A549 (cell line): ENCODE data around the gene MTOR. TPM values are rescaled to one million over a fixed set of nuclear protein-coding genes. Genes with fewer than 3 reads are reported as not detected.

Experiments used
- ATAC-seq, 2 experiments: fragments of 200-7000 bp in 1 of 2; fragments of >200 bp in 1 of 2; cut with Nextera tagmentation in 1 of 2; cut with Tn5 transposase in 1 of 2; 3 replicates each; pipeline versions ENCODE4 v1.8.0 to v1.9.1; 2018 to 2020; ENCODE audit warnings: mild to moderate bottlenecking in 1 of 2, moderate library complexity in 1 of 2
- CTCF ChIA-PET: fragments of 300-600 bp; sonication (Branson Sonifier 250); formaldehyde crosslinking; extraction: SDS; loops from one replicate; lab custom pipeline; 2021; ENCODE audit warnings: antibody characterized with exemption, inconsistent platforms; lab: Yijun Ruan, JAX
- POLR2A ChIA-PET: fragments of 350-600 bp; formaldehyde crosslinking; extraction: SDS; loops from one replicate; lab custom pipeline; 2021; ENCODE audit warnings: antibody characterized with exemption, inconsistent platforms; lab: Yijun Ruan, JAX
- DNase-seq, 2 experiments: peaks; one replicate each; pipeline versions ENCODE4 v3.0.0 to v3.0.0-alpha.2; 2011 to 2016; ENCODE audit warnings: low read depth in 1 of 2, low spot score in 1 of 2
- FAIRE-seq: peaks from 2 replicates; lab custom pipeline; 2011; peaks lifted over from hg19 to GRCh38; lab: Jason Lieb, UNC
- H3K27ac ChIP-seq, 2 experiments: fragments of >200 bp; sonication (Bioruptor Twin); formaldehyde crosslinking; 3 replicates each; pipeline ENCODE4 v1.5.1; 2016 to 2017
- H3K4me1 ChIP-seq: fragments of >200 bp; sonication (Bioruptor Twin); formaldehyde crosslinking; 3 replicates; pipeline ENCODE4 v1.6.1; 2016
- H3K4me2 ChIP-seq: fragments of >200 bp; sonication (Bioruptor Twin); formaldehyde crosslinking; 3 replicates; pipeline ENCODE4 v1.6.1; 2016
- H3K4me3 ChIP-seq: fragments of >200 bp; sonication (Bioruptor Twin); formaldehyde crosslinking; 3 replicates; pipeline ENCODE4 v1.5.1; 2016
- H3K9me3 ChIP-seq: fragments of >200 bp; sonication (Bioruptor Twin); formaldehyde crosslinking; 3 replicates; pipeline ENCODE4 v1.6.1; 2016
- CBX8 ChIP-seq: fragments of 200-600 bp; sonication (generic); IDR thresholded peaks from 2 replicates; pipeline ENCODE4 v1.6.1; 2016
- CHD2 ChIP-seq: fragments of 150-350 bp; IDR thresholded peaks from 2 replicates; pipeline ENCODE4 v1.6.1; 2014; ENCODE audit warnings: low read length; ENCODE audit not compliant: partially characterized antibody
- FOSL2 ChIP-seq, 2 experiments: fragments of 450-650 bp in 1 of 2; fragments of >200 bp in 1 of 2; sonication (Bioruptor Twin) in 1 of 2; formaldehyde crosslinking; IDR thresholded peaks; 2 replicates each; pipeline versions ENCODE4 v1.5.0 to v1.6.1; 2016 to 2020; ENCODE audit warnings: mild to moderate bottlenecking in 1 of 2, moderate library complexity in 1 of 2
- GATA3 ChIP-seq: IDR thresholded peaks from 2 replicates; pipeline ENCODE4 v1.6.1; 2012; ENCODE audit warnings: borderline replicate concordance
- HEYL ChIP-seq: fragments of 250-450 bp; sonication (Bioruptor Pico); IDR thresholded peaks from 2 replicates; pipeline ENCODE4 v1.8.0; 2021; ENCODE audit warnings: mild to moderate bottlenecking, moderate library complexity
- HOXB13 ChIP-seq: fragments of 250-450 bp; sonication (Bioruptor Pico); IDR thresholded peaks from 2 replicates; pipeline ENCODE4 v1.5.0; 2020; ENCODE audit warnings: low read depth, mild to moderate bottlenecking, moderate library complexity
- JUN ChIP-seq, 2 experiments: fragments of >200 bp; sonication (Bioruptor Twin); formaldehyde crosslinking; IDR thresholded peaks; 2 replicates in 1 of 2; 3 replicates in 1 of 2; pipeline ENCODE4 v1.6.1; 2016 to 2017
- KDM5A ChIP-seq: fragments of 200-600 bp; sonication (generic); IDR thresholded peaks from 2 replicates; pipeline ENCODE4 v1.6.1; 2016; ENCODE audit warnings: antibody characterized with exemption, mild to moderate bottlenecking
- MAFK ChIP-seq: fragments of 450-650 bp; IDR thresholded peaks from 2 replicates; pipeline ENCODE4 v1.6.1; 2014; ENCODE audit not compliant: partially characterized antibody
- MYC ChIP-seq: IDR thresholded peaks from 2 replicates; pipeline ENCODE4 v1.6.1; 2012; ENCODE audit warnings: mild to moderate bottlenecking, inconsistent platforms, low read length, improper control_type of control experiment, borderline replicate concordance
- NFE2L2 ChIP-seq: fragments of 150-350 bp; conservative IDR thresholded peaks from 2 replicates; pipeline ENCODE4 v1.6.1; 2014; ENCODE audit warnings: low read length
- NPAS2 ChIP-seq: fragments of 250-450 bp; sonication (Bioruptor Pico); IDR thresholded peaks from 2 replicates; pipeline ENCODE4 v1.8.0; 2022; ENCODE audit warnings: mild to moderate bottlenecking, moderate library complexity, borderline replicate concordance
- PHF8 ChIP-seq: fragments of 200-600 bp; sonication (generic); IDR thresholded peaks from 2 replicates; pipeline ENCODE4 v1.6.1; 2016; ENCODE audit warnings: low read depth, mild to moderate bottlenecking, antibody characterized with exemption, moderate library complexity, borderline replicate concordance
- POLR2A ChIP-seq: IDR thresholded peaks from 2 replicates; pipeline ENCODE4 v1.6.1; 2012; ENCODE audit warnings: mild to moderate bottlenecking, low read length
- TFCP2L1 ChIP-seq: fragments of 250-450 bp; sonication (Bioruptor Pico); IDR thresholded peaks from 2 replicates; pipeline ENCODE4 v1.5.0; 2021; ENCODE audit warnings: mild to moderate bottlenecking
- TP53 ChIP-seq: fragments of 250-450 bp; sonication (Bioruptor Pico); IDR thresholded peaks from 2 replicates; pipeline ENCODE4 v1.5.0; 2021; ENCODE audit warnings: mild to moderate bottlenecking, moderate library complexity
- WGBS: methylation state at CpG from one replicate; pipeline ENCODE4 v1.1.6; 2017; ENCODE audit errors: missing lambda C conversion rate; 5-methylcytosine and 5-hydroxymethylcytosine counted together
- polyA minus RNA-seq: library from RNA; depleted of rRNA, polyadenylated mRNA; stranded (reverse); fragments of >200 nt; gene quantifications from 2 replicates; pipeline ENCODE4 v1.2.3, GENCODE V29; 2011; rRNA and poly(A)+ RNA removed
- polyA plus RNA-seq, 4 experiments: library from polyadenylated mRNA; depleted of rRNA in 3 of 4; stranded (reverse); fragments of >200 nt; fragmentation: RNase III in 1 of 4; extraction: RNeasy Plus Mini Kit Qiagen cat#74134 plus additional on column Dnase treatment in 1 of 4; gene quantifications; 2 replicates in 3 of 4; 3 replicates in 1 of 4; pipeline ENCODE4 v1.2.3, GENCODE V29; 2011 to 2017
- TF ChIP-seq, protein P1 (sequence below): fragments of >200 bp; sonication (Bioruptor Twin); formaldehyde crosslinking; IDR thresholded peaks from 3 replicates; pipeline ENCODE4 v1.6.1; 2016
- TF ChIP-seq, protein P2 (sequence below): fragments of 200-600 bp; sonication (generic); IDR thresholded peaks from 2 replicates; pipeline ENCODE4 v1.6.1; 2016; ENCODE audit warnings: antibody characterized with exemption, mild to moderate bottlenecking, moderate library complexity
- TF ChIP-seq, protein P3 (sequence below): IDR thresholded peaks from 2 replicates; pipeline ENCODE4 v1.6.1; 2012
- TF ChIP-seq, protein P4 (sequence below): fragments of 150-350 bp; IDR thresholded peaks from 2 replicates; pipeline ENCODE4 v1.6.1; 2014; ENCODE audit warnings: low read depth, mild to moderate bottlenecking, low read length
- TF ChIP-seq, protein P5 (sequence below): IDR thresholded peaks from 2 replicates; pipeline ENCODE4 v1.6.1; 2012

MTOR gene
- 28.5 and 32.4 TPM in 2 replicates for polyA plus RNA-seq (2011; rRNA removed)
- 14.6 and 17.3 TPM in 2 replicates for polyA plus RNA-seq (2012; cell fraction: cytosol; rRNA removed)
- polyA plus RNA-seq (2012; cell fraction: nucleus; rRNA removed): 29.3 and 34.7 TPM in 2 replicates
- 15.7 to 16.0 TPM (median 15.8 TPM) in 3 replicates for polyA plus RNA-seq (2017; fragmentation: RNase III; extraction: RNeasy Plus Mini Kit Qiagen cat#74134 plus additional on column Dnase treatment)
- polyA minus RNA-seq: 67.6 and 73.6 TPM in 2 replicates

DNA sequence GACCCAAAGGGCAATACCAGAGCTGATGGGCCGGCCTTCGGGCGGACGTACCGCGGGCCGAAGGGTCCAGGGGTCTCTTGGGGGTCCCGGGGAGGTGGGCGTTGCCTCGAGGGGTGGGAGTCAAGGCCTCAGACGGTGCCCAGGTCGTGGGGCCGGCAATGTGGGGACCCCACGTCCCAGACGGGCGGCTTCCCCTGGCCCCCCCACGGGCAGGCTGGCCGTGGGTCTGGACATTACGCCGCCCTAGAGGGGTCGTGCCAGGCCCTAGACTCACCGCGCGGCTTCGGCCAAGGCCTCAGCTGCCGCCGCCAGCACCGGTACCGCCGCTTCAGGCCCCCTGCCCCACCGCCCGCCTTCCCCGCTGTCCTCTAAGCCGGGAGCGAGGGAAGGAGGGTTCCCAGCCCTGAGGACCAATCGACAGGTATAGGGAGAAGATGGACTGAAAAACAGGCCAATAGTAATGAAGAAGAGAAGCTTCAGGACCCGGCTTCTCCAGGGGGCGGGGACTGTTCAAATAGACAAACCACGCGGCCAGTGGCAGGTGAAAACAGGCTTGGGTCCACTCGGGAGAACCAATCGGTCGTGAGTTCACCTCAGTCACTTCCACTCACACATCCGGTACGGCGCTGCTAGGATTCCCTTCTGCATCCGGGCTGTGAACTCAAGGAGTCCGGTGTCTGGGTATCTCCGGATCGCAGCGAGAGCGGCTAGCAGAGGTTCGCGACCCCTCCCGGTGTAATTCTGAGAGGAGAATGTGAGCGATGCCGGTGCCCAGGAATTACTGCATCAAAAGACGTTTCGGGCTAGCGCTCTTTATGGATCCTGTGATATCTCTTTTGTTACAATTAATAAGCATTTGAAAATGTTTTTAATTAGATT lies at the start of gene MTOR:
MTOR (minus strand) TSS at position 381 of the 879 bp plus-strand sequence. CDS start 3,142 bp downstream, outside the sequence.
- ATAC-seq: peak; percentile 100
- FAIRE-seq: no peak
- Histone ChIP-seq H3K27ac (peak within 1 kb of the TSS; percentile 94 to 96), H3K4me3 (peak within 1 kb of the TSS; percentile 99), H3K4me1 (peaks cover 5% of the 10 kb centered on the region; the same call in 1 of the 3 replicates), H3K4me2 (peak within 1 kb of the TSS; percentile 95), H3K9me3 (no peaks in the 10 kb centered on the region)
- POLR2A ChIA-PET: interaction anchor here (0.5 to 2.5 kb wide), 12 partner anchors 9 to 402 kb away, joined by 3 to 34 read pairs (median 4); partner anchors contain the start of genes EXOSC10, FBXO6 and UBIAD1
- TF ChIP-seq, protein P1, sequence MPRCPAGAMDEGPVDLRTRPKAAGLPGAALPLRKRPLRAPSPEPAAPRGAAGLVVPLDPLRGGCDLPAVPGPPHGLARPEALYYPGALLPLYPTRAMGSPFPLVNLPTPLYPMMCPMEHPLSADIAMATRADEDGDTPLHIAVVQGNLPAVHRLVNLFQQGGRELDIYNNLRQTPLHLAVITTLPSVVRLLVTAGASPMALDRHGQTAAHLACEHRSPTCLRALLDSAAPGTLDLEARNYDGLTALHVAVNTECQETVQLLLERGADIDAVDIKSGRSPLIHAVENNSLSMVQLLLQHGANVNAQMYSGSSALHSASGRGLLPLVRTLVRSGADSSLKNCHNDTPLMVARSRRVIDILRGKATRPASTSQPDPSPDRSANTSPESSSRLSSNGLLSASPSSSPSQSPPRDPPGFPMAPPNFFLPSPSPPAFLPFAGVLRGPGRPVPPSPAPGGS: peak; percentile 45; the same call in 1 of the 3 replicates
- no peak for TF ChIP-seq MYC
- peak; percentile 40 to 41; a peak in 1 of 5 replicates for TF ChIP-seq JUN (IDR thresholded peaks at IDR 0.05)
- TF ChIP-seq NPAS2 (CRISPR knock-in tag): no peak
- TF ChIP-seq, protein P2, sequence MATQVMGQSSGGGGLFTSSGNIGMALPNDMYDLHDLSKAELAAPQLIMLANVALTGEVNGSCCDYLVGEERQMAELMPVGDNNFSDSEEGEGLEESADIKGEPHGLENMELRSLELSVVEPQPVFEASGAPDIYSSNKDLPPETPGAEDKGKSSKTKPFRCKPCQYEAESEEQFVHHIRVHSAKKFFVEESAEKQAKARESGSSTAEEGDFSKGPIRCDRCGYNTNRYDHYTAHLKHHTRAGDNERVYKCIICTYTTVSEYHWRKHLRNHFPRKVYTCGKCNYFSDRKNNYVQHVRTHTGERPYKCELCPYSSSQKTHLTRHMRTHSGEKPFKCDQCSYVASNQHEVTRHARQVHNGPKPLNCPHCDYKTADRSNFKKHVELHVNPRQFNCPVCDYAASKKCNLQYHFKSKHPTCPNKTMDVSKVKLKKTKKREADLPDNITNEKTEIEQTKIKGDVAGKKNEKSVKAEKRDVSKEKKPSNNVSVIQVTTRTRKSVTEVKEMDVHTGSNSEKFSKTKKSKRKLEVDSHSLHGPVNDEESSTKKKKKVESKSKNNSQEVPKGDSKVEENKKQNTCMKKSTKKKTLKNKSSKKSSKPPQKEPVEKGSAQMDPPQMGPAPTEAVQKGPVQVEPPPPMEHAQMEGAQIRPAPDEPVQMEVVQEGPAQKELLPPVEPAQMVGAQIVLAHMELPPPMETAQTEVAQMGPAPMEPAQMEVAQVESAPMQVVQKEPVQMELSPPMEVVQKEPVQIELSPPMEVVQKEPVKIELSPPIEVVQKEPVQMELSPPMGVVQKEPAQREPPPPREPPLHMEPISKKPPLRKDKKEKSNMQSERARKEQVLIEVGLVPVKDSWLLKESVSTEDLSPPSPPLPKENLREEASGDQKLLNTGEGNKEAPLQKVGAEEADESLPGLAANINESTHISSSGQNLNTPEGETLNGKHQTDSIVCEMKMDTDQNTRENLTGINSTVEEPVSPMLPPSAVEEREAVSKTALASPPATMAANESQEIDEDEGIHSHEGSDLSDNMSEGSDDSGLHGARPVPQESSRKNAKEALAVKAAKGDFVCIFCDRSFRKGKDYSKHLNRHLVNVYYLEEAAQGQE: no peak
- no peak for TF ChIP-seq MAFK
- TF ChIP-seq, protein P3, sequence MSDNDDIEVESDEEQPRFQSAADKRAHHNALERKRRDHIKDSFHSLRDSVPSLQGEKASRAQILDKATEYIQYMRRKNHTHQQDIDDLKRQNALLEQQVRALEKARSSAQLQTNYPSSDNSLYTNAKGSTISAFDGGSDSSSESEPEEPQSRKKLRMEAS: peak; percentile 61
- TF ChIP-seq KDM5A: 0 out of 2 replicates have a peak, but pooled peaks have one; percentile 26
- no peak for TF ChIP-seq GATA3
- TF ChIP-seq CHD2: no peak
- TF ChIP-seq PHF8: peak; percentile 73; the same call in 1 of the 2 replicates
- no peak for TF ChIP-seq FOSL2 (IDR thresholded peaks at IDR 0.05)
- no peak for TF ChIP-seq FOSL2 (CRISPR knock-in tag; IDR thresholded peaks at IDR 0.05)
- TF ChIP-seq, protein P4, sequence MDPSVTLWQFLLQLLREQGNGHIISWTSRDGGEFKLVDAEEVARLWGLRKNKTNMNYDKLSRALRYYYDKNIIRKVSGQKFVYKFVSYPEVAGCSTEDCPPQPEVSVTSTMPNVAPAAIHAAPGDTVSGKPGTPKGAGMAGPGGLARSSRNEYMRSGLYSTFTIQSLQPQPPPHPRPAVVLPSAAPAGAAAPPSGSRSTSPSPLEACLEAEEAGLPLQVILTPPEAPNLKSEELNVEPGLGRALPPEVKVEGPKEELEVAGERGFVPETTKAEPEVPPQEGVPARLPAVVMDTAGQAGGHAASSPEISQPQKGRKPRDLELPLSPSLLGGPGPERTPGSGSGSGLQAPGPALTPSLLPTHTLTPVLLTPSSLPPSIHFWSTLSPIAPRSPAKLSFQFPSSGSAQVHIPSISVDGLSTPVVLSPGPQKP: no peak
- TF ChIP-seq, protein P5, sequence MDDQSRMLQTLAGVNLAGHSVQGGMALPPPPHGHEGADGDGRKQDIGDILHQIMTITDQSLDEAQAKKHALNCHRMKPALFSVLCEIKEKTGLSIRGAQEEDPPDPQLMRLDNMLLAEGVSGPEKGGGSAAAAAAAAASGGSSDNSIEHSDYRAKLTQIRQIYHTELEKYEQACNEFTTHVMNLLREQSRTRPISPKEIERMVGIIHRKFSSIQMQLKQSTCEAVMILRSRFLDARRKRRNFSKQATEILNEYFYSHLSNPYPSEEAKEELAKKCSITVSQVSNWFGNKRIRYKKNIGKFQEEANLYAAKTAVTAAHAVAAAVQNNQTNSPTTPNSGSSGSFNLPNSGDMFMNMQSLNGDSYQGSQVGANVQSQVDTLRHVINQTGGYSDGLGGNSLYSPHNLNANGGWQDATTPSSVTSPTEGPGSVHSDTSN: peak; percentile 93
- no peak for TF ChIP-seq TP53
- TF ChIP-seq HOXB13 (CRISPR knock-in tag): no peak
- TF ChIP-seq NFE2L2: no peak
- TF ChIP-seq TFCP2L1 (CRISPR knock-in tag): no peak
- no peak for TF ChIP-seq CBX8
- no peak for TF ChIP-seq HEYL (CRISPR knock-in tag)
- TF ChIP-seq POLR2A: peak; percentile 59
- peak; percentile 94 to 99 for DNase-seq
- WGBS: 0% methylated on average over 32 of the region's 60 CpGs
- CTCF ChIA-PET: interaction anchor here (0.8 to 1.8 kb wide), 4 partner anchors 9 to 383 kb away, joined by 3 to 6 read pairs (median 4); no protein-coding TSS in a partner anchor
